Activated effector memory CD4-positive, alpha-beta T cell treated with anti-CD3 and anti-CD28 coated beads, Interleukin-2, amount 50 U/mL, for 16 hours (primary cell): ENCODE results near the gene EFEMP2.
"Not testable (repeated sequence)": the region's sequence is repeated elsewhere in the genome, so short reads cannot be mapped to it uniquely, and the experiment has no call there.

Experiments used
- DNase-seq: peaks from one replicate; pipeline ENCODE4 v3.0.0-alpha.2; 2020

The EFEMP2 gene

DNA sequence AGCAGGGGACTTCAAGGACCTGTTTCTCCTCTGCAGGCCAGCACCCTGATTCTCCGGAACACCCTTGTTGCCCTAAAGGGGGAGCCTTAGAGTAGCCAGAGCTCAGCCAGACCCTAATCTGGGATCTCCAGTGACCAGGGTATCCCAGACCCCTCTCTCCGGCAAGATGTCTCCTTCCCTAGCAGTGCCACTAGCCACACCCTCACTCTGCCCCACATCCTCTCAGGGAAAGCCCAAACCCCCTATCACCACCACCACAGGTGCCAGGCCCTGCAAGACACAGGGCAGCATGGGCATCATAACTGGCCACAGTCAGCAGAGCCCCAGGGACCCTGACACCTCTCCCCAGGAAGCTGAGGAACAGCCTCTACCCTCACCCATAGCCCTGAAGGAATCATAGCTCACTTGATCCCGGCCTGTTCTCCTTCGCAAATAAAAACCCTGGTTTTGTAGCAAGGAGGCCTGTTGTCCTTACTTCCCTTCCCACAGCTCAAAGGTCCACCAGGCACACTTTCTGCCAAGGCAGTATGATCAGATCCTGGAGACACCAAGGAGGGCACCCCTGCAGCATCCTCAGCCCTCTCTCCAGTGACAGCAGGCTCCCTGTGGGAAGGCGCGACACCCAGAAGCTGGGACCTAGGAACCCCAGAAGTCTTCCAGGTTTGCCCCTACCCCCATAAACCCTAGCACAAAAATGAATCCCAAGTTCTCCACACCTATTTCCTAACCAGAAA is 19.2 kb downstream of the EFEMP2 start:
- DNase-seq: peak; percentile 58

DNA sequence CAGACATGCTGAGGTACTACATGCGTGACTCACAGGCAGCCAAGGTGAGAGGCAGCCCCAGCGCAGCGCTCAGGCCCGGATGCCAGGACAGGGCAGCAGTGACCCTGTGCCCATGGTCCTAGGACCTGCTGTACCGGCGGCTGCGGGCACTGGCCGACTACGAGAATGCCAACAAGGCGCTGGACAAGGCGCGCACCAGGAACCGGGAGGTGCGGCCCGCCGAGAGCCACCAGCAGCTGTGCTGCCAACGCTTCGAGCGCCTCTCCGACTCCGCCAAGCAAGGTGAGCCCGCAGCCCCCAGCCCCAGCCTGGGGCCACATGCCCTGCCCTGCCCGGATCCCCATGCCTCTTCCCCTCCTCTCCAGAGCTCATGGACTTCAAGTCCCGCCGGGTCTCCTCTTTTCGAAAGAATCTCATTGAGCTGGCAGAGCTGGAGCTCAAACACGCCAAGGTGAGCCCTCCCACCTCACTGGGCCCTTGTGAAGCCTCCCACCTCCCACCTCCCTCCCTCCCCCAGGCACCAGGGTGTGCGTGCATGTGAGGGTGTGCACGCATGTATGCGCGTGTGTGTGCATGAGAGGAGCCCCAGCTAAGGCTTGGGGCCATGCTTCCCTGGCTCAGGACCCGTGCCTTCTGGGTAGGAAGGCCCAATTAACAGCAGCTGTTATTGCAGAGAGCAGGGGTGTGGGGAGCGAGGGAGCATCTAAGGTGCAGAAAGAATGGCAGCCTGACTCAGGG is 19.9 kb downstream of the EFEMP2 start:
- DNase-seq: peak; percentile 55

DNA sequence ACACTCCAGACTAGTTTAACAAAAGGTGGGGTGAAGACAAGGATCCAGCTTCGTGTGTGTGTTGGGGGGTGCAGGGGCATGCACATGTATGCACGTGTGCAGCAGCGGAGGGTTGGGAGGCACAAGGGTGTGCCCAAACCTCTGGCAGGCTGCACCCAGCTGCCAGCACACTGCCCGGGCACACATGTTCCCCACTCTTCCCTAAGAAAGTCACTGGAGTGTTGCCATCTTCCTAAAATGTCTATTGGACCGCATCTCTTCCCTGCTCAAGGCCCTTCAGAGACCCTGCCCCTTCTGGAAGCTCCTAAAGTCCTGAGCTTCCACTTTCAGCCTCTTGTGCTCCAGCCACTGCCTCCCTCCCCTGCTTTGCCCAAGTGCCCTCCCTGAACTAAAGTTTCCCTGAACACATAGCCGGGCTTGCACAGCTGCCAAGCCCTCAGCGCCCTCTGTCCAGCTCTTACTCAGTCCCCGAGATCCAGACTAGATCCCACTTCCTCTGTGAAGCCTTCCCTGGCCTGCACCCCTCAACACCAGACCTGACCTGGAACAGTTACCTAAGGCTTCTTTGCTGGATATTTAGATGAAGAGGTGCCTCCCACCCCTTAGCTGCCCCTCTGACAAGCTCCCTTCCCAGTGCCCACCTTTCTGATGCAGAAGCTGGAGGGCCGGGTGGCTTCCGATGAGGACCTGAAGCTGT is 20.6 kb downstream of the EFEMP2 start:
- no peak for DNase-seq

DNA sequence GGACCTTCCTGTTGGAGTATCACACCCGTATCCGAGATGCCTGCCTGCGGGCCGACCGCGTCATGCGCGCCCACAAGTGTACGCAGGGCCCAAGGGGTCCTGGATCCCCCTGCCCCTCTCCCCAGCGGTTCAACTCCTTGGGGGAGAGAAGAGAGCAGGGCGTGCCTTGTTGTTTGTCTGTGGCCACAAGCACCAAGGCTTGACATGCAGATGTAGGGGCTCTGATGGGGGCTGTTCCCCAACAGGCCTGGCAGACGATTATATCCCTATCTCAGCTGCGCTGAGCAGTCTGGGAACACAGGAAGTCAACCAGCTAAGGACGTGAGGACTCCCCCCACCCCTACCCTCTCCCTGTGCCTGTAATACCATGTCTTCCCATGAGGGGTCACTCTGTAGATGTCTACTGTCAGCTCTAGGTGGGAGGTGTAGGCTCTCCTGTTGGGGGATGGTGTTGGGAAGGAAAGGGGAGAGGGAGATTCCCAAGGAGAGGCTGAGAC is 21.5 kb downstream of the EFEMP2 start:
- no peak for DNase-seq

DNA sequence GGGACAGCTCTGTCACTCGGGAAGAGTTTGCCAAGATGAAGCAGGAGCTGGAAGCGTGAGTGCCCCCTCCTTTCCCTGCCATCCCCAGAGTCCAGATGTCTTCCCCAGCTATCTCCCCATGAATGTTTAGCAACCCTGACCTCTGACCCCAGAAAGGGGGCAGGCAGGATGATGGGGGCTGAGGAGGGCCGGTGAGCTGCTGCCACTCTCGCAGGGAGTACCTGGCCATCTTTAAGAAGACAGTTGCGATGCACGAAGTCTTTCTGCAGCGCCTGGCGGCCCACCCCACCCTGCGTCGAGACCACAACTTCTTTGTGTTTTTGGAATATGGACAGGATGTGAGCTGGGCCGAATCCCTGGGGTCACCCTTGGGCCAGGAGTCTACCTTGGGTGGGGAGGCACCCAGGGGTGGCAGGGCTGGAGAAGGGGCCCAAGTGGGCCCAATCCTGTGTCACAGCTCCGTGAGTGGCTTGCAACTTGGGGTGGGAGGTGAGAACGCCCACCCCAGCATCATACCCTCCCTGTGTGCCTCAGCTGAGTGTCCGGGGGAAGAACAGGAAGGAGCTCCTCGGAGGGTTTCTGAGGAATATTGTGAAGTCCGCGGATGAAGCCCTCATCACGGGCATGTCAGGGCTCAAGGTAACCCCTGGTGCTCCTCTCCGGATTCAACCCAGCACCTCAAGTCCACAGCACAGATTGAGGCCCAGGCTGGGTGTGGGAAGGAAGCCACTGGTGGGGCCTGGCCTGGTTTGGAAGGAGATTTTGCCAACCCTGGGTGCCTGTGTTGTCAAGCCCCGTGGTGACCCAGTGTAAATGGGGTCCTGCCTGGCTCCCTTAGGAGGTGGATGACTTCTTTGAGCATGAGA is 22.1 kb downstream of the EFEMP2 start:
- DNase-seq: no peak

DNA sequence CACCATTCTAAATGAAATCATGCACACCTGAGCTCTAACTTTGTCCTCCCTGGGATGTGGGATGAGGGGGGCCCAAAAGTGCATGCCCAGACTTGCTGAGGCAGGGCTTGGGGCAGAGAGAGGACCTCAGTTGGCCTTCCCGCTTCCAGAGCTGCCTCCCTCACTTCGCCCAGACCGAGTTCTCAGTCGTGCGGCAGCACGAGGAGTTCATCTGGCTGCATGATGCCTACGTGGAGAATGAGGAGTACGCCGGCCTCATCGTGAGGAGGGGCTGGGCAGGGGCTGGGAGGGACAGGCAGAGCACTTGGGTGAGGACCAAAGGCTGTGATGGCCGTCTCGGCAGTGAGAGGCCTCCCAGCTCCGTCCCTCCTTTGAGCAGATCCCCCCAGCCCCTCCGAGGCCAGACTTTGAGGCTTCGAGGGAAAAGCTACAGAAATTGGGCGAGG is 22.8 kb downstream of the EFEMP2 start:
- no peak for DNase-seq

DNA sequence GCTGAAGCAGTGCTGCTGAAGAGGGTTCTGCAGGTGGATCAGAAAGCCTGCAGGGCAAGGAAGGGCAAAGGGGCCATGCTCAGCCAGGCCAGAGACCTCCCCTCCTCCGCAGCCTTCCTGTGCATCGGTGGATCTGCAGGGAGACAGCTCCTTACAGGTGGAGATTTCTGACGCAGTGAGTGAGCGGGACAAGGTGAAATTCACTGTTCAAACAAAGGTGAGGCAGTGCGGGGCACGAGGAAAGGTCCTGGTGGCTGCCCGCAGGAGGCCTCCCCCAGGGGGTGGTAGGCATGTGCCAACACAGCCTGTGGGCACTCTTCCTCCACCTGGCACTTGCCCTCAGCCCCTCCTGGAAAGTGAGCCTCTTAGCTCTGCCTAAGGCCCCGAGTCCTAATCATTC is 23.2 kb downstream of the EFEMP2 start:
- no peak for DNase-seq

DNA sequence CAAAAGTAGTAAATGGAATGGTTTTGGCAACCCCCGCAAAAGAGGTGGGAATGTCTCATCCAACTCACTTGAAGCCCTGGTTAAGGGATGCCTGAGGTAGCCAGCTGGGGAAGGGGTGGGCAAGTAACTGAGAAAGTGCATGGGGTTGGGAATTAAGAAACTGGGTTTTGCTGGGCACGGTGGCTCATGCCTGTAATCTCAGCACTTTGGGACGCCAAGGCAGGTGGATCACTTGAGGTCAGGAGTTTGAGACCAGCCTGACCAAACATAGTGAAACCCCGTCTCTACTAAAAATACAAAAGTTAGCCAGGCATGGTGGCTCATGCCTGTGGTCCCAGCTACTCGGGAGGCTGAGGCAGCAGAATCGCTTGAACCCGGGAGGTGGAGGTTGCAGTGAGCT is 23.9 kb downstream of the EFEMP2 start:
- not testable (repeated sequence) for DNase-seq

DNA sequence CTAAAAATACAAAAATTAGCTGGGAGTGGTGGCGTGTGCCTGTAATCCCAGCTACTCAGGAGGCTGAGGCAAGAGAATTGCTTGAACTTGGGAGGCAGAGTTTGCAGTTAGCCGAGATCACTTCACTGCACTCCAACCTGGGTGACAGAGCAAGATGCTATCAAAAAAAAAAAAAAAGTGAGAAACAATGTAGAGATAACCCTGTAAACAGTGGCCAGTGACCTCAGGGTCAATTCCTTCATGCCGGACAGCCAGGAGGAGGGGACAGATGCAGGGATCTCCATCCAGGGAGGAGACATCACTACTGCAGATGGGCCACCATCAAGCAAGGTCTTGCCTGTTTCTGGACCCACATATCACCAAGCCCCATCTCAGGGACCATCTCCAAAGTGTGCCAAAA is 24.9 kb downstream of the EFEMP2 start:
- no peak for DNase-seq

DNA sequence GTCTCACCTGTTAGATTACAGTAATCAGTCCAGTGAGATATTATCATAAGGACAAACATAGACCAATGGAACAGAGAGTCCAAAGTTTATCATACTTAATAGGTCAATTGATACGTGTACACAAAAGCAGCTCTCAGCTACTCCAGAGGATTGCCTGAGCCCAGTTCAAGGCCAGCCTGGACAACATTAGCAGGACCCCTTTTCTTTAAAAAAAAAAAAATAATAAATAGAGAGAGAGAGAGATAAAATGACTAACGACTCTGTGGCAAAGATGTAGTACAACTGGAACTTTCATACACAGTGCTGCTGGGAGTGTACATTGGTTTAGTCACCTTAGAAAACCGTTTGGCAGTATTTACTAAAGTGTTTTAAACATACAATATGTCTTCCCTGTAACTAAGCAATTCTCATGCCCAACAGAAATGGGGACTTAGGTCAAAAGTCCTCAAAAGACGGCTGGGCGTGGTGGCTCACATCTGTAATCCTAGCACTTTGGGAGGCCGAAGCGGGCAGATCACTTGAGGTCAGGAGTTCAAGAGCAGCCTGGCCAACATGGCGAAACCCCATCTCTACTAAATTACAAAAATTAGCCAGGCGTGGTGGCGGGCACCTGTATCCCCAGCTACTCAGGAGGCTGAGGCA is 28.2 kb downstream of the EFEMP2 start:
- DNase-seq: no peak

DNA sequence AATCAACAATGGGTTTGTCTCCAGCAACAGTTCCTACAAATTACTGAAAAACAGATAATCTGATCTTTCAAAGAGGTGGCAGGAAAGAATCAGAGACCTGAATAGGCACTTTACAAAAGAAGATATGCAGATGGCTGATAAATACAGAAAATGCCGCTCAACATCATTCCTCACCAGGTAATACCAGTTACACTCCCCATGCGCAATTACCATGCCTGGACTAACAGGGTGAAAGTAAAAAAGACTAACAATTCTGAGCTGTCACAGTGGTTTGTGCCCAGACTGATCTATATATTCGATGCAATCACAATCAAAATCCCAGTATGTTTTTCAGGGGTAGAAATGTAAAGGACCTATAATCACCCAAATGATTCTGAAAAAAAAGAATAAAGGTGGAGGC is 28.8 kb downstream of the EFEMP2 start:
- DNase-seq: no peak

DNA sequence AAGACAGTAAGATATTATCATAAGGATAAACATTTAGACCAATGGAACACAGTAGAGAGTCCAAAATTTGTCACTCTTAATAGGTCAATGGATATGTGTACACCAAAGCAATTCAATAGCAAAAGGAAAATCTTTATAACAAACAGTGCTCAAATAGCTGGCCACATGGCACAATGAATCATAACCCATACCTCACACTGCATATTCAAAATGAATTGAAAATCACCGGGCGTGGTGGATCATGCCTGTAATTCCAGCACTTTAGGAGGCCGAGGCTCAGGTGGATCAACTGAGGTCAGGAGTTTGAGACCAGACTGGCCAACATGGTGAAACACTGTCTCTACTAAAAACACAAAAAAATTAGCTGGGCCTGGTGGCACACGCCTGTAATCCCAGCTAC is 30.5 kb downstream of the EFEMP2 start:
- no peak for DNase-seq

DNA sequence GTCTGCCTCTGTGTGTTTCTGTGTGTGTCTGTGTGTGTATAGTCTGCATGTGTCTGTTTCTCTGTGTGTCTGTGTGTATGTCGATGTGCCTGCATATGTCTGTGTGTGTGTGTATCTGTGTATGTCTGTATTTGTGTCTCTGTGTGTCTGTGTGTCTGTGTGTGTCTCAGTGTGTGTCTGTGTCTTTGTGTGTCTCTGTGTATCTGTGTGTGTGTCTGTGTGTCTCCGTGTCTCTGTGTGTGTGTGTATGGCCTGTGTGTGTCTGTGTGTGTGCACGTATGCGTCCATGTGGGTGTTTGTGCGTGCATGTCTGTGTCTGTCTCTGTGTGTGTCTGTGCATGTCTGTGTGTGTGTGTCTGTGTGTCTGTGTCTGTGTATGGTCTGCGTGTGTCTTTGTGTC is 38.4 kb downstream of the EFEMP2 start:
- no peak for DNase-seq

DNA sequence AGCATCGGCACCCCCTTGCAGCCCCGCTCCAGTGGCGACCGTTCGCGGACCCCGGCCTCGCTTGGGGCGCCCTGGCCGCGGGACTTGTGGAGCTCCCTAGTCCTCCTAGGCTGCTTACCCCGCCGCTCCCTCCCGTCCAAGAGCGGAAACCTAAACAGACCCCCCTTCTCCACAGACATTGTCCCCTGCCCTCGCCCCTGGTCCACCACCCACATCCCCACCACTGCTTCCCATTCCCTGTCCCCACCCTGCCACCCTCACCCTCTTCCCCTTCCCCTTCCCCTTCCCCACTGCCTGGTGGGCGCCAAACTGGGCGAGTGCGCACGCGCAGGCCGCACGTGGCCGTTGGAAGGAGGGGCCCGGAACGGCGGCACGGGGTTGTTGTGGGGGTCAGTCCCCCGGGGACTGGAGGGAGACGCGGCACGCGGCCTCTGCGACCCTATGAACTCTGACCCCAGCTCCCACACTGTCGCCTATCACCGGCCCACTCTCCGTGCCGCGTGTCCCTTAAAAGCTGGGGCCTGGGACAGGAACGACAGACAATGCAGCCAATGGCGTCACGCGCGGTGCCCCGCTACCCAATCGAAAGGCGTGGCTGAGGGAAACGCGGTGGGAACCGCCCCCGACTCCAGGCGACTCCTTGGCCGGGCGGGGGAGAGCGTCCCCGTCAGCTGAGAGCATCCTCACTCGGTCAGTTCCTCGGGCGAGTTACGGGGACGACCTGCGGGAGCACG is 39.1 kb downstream of the EFEMP2 start, which contains the start of gene SNX32:
Gene SNX32 (plus strand): TSS at position 667 of the 734 bp plus-strand sequence. CDS start 103 bp downstream, outside the sequence.
- DNase-seq: peak; percentile 98

DNA sequence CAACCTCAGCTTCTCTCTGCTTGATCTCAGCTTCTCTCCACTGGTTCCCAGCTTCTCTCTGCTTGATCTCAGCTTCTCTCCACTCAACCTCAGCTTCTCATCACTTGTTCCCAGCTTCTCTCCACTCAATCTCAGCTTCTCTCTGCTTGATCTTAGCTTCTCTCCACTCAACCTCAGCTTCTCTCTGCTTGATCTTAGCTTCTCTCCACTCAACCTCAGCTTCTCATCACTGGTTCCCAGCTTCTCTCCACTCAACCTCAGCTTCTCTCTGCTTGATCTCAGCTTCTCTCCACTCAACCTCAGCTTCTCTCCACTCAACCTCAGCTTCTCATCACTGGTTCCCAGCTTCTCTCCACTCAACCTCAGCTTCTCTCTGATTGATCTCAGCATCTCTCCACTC is 40.4 kb downstream of the EFEMP2 start:
- DNase-seq: not testable (repeated sequence)

DNA sequence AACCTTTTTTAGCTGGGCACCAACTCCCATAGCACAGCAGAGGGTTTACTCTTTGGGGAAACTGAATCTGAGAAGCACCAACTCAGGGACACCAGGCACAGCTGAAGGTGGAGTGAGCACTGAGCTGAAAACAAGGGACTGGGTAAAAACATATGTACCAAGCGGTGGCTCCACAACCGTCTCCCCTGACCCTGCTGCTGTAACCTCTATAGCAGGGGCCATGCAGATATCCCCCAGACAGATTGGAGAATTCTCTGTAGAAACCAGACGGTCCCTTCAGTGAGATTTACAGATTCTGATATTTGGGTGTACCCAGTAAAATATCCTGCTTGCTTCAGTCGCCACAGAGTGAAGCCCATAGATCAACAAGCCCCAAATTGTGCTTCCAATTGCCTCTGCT is 43.1 kb downstream of the EFEMP2 start:
- DNase-seq: no peak

DNA sequence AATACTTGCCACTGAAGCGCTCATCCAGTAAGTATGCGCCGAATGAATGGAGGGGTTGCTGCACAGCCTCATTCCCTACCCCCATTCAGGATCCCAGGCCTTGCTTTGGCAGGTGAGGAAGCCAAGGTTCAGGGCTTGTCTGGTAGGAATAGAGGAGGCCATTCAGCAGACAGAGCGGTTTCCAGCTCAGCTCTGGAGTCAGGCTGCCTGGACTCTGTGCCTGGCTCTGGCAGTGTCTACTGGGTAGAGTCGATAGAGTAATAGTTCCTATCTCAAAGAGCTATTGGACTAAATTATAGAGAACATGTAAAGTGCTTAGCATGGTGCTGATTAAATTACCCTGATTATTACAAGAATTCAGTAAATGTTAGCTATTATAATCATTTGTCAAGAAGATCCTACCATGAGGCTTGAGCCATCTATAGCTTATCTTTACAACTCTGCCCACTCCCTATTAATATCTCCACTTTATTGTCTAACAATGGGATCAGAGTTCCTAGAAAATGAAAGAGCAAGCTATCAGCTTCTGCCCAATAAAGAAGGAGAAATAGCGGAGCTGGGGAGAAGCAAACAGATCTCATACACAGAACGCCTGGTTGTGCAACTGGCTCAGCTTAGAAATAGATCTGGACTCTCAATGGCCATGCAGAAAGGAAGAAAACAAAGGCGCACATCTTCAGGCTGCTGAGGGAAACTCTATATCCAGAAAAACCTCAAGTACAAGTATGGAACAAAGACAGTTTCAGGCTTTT is 45.4 kb downstream of the EFEMP2 start:
- DNase-seq: no peak

DNA sequence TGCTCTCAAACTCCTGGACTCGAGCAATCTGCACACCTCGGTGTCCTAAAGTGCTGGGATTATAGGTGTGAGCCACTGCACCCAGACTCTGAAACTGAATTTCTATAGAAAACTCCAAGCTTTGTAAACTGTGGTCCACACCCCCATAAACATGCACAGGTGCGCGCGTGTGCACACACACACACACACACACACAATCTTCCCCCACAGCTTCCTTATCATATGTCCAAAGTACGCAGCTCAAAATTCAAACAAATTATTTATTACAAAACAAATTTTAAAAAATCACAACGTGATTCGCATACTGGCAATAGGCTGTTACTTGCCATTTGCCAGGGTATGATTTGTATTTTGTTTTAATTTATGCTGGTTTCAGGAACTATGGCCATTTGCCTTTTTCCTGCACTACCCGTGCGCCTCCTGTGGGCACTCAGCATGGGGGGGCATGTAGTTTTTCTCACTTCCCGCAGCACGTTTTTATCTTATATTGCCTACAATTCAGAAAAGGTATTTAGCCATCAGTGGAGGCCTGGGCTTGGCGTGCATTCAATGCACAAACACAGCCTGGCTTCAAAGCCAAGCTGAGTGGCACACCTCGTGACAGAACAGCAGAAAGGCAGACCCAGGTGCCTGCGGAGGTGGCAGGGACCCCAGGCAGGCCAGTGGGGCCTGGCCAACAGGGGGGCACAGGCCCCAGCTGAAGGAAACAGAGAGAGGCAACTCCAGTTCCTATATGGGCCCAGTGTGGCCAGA is 49.6 kb downstream of the EFEMP2 start:
- no peak for DNase-seq

DNA sequence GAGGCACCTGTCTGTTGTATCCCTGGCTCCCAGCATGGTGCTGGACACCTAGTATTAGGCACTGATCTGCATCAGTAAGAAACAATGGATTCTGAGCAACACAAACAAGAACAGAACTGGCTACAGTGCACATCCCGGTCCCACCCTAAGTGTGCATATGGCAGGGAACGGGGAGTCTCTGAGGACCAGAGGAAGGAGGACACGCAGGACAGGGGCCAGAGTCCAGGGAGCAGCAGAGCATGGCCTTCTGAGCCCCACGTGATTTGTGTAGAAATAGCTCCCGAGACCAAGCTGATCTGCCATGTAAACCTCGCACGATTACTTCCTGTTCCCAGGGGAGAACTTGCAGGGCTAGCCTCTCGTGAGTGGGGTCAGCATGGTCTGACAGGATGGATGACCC is 51.5 kb downstream of the EFEMP2 start:
- no peak for DNase-seq
